ENCODE measurements around the gene TECPR1. TPM values are rescaled to one million over a fixed set of nuclear protein-coding genes. Genes with fewer than 3 reads are reported as not detected.

The TECPR1 gene
- total and polyA plus RNA-seq, 2 of the 4 experiments (the other 2 are of a cell fraction) = 11.5 to 14.7 TPM

DNA sequence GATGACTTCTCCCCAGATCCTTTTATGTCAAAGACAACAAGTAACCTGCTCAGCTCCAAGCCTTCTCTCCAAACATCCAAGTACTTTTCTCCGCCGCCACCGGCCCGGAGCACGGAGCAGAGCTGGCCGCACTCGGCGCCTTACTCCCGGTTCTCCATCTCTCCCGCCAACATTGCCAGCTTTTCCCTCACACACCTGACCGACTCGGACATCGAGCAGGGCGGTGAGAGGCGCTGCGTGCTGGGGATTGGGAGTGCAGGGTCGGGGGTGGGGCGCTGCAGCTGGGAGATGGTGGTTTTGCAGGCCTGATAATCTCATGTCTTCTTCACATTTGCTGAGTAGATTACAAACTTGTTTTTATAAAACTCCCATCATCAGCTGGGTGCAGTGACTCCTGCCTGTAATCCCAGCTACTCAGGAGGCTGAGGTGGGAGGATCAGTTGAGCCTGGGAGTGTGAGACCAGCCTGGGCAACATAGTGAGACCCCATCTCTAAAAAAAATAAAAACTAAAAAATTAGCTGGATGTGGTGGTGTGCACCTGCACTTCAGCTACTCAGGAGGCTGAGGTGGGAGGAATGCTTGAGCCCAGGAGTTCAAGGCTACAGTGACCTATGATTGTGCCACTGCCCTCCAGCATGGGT lies 47.9 kb downstream of the TECPR1 start:
- Histone ChIP-seq H3K9me1 (ENCODE audit: insufficient read depth, low read length) (peaks cover 5% of the 10 kb centered on the region; the same call in 1 of the 2 replicates), H4K8ac (ENCODE audit: low read depth in 2 of 2, low read length in 2 of 2) (no peak overlapping the region), H3K9me3 (ENCODE audit: control insufficient read depth, insufficient read depth, low read length) (no peaks in the 10 kb centered on the region), H3K4me1 (ENCODE audit: control insufficient read depth, insufficient read depth, low read length) (no peaks in the 10 kb centered on the region; the same call in 1 of the 2 replicates), H4K5ac (ENCODE audit: low read depth, low read length) (no peak overlapping the region), H2BK20ac (ENCODE audit: low read depth, low read length) (no peak overlapping the region), H2AK5ac (ENCODE audit: low read depth, low read length) (no peak overlapping the region), H2AK9ac (replicated peaks; ENCODE audit: low read depth, low read length, poor library complexity) (no peak overlapping the region), H3K23ac (ENCODE audit: low read depth, low read length) (no peak overlapping the region), H4K20me1 (ENCODE audit: insufficient read depth, low read length) (no peaks in the 10 kb centered on the region), H3K4me3 (ENCODE audit: insufficient read depth, low read depth, low read length) (no peak overlapping the region), H2BK5ac (ENCODE audit: low read depth, low read length, poor library complexity, severe bottlenecking) (no peak overlapping the region), H3K36me3 (ENCODE audit: control insufficient read depth, insufficient read depth, low read length) (peaks cover 16% of the 10 kb centered on the region), H3K27ac (ENCODE audit: insufficient read depth, low read length) (no peak overlapping the region), H3K79me1 (ENCODE audit: low read depth in 1 of 2, low read length in 2 of 2) (peaks cover 5 to 6% of the 10 kb centered on the region in 2 experiments), H3K4me2 (ENCODE audit: low read depth, low read length) (no peak overlapping the region), H3K18ac (ENCODE audit: low read depth, low read length) (no peak overlapping the region), H3K14ac (replicated peaks; ENCODE audit: low read depth, low read length) (no peak overlapping the region), H3K4ac (ENCODE audit: low read depth, low read length) (no peak overlapping the region), H3K27me3 (ENCODE audit: control insufficient read depth, insufficient read depth, low read length) (no peaks in the 10 kb centered on the region), H2BK15ac (ENCODE audit: low read depth, low read length) (no peak overlapping the region), H4K91ac (ENCODE audit: insufficient read depth, low read depth, low read length) (no peak overlapping the region), H3K56ac (ENCODE audit: extremely low read depth, insufficient read depth, low read length) (no peak overlapping the region), H2BK120ac (ENCODE audit: low read depth, low read length) (no peak overlapping the region), H3K9ac (ENCODE audit: low read depth, low read length) (no peak overlapping the region), H2AFZ (replicated peaks; ENCODE audit: low read length, poor library complexity) (no peak overlapping the region)
- in situ Hi-C loops (cut with MboI; ENCODE audit: low sequenced_read_pairs) (no loop called here), dilution Hi-C loops (cut with HindIII; ENCODE audit: low sequenced_read_pairs, unreplicated experiment) (no loop called here), intact Hi-C loops (cut with micrococcal nuclease) (no loop called here)
- BruUV-seq (replicated peaks) = no TSS peak
- ChIA-PET POLR2A (ENCODE audit: unreplicated experiment) (no interaction called here), CTCF (no interaction called here)
- no peak for TF ChIP-seq ELK1 (IDR thresholded peaks at IDR 0.05; ENCODE audit: borderline replicate concordance, low read depth, low read length)
- TF ChIP-seq POLR2A (IDR thresholded peaks at IDR 0.05; ENCODE audit: low read depth, low read length) = no peak
- TF ChIP-seq MXI1 (IDR thresholded peaks at IDR 0.05; ENCODE audit: borderline replicate concordance, low read depth, low read length) = no peak
- no peak for TF ChIP-seq RFX5 (IDR thresholded peaks at IDR 0.05; ENCODE audit: low read depth, low read length)
- TF ChIP-seq RCOR1 (IDR thresholded peaks at IDR 0.05; ENCODE audit: insufficient replicate concordance, low read length) = no peak
- TF ChIP-seq CEBPB (IDR thresholded peaks at IDR 0.05; ENCODE audit: low read depth, low read length) = no peak
- TF ChIP-seq CHD1 (IDR thresholded peaks at IDR 0.05; ENCODE audit: low read depth, low read length) = no peak
- no peak for TF ChIP-seq MAFK (IDR thresholded peaks at IDR 0.05; ENCODE audit: low read depth, low read length)
- no peak for TF ChIP-seq NFE2L2 (IDR thresholded peaks at IDR 0.05; ENCODE audit: low read depth, low read length)
- TF ChIP-seq SMC3 (IDR thresholded peaks at IDR 0.05; ENCODE audit: low read depth, low read length) = no peak
- TF ChIP-seq RAD21 (IDR thresholded peaks at IDR 0.05; ENCODE audit: low read length) = no peak
- TF ChIP-seq MAZ (IDR thresholded peaks at IDR 0.05; ENCODE audit: borderline replicate concordance, low read depth, low read length) = no peak
- TF ChIP-seq, protein P1, sequence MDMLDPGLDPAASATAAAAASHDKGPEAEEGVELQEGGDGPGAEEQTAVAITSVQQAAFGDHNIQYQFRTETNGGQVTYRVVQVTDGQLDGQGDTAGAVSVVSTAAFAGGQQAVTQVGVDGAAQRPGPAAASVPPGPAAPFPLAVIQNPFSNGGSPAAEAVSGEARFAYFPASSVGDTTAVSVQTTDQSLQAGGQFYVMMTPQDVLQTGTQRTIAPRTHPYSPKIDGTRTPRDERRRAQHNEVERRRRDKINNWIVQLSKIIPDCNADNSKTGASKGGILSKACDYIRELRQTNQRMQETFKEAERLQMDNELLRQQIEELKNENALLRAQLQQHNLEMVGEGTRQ (IDR thresholded peaks at IDR 0.05; ENCODE audit: low read depth, low read length) = no peak
- no peak for TF ChIP-seq FOS (IDR thresholded peaks at IDR 0.05; ENCODE audit: low read depth, low read length)
- TF ChIP-seq BHLHE40 (IDR thresholded peaks at IDR 0.05; ENCODE audit: low read depth, low read length) = no peak
- TF ChIP-seq, protein P2, sequence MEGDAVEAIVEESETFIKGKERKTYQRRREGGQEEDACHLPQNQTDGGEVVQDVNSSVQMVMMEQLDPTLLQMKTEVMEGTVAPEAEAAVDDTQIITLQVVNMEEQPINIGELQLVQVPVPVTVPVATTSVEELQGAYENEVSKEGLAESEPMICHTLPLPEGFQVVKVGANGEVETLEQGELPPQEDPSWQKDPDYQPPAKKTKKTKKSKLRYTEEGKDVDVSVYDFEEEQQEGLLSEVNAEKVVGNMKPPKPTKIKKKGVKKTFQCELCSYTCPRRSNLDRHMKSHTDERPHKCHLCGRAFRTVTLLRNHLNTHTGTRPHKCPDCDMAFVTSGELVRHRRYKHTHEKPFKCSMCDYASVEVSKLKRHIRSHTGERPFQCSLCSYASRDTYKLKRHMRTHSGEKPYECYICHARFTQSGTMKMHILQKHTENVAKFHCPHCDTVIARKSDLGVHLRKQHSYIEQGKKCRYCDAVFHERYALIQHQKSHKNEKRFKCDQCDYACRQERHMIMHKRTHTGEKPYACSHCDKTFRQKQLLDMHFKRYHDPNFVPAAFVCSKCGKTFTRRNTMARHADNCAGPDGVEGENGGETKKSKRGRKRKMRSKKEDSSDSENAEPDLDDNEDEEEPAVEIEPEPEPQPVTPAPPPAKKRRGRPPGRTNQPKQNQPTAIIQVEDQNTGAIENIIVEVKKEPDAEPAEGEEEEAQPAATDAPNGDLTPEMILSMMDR (conservative IDR thresholded peaks at IDR 0.05; ENCODE audit: low read depth, low read length) = no peak
- WGBS, 2 experiments (ENCODE audit: extremely low coverage in 2 of 2, insufficient read length in 1 of 2) = no CpG with 5 or more reads among the region's 18 CpGs
- DNase-seq = no peak
- ATAC-seq (ENCODE audit: low read depth) = no peak

All from IMR-90 (cell line).